Umbilical cord (tissue), 2 donors: ENCODE measurements around the gene RAB21. TPM values are rescaled to one million over a fixed set of nuclear protein-coding genes. Genes with fewer than 3 reads are reported as not detected.
"Not testable (repeated sequence)": the region's sequence is repeated elsewhere in the genome, so short reads cannot be mapped to it uniquely, and the experiment has no call there.

Experiments
- DNase-seq: peaks from one replicate; pipeline ENCODE4 v3.0.0-alpha.2; 2015; ENCODE audit warnings: low spot score
- total RNA-seq: library from RNA; depleted of rRNA; stranded (reverse); fragments of >200 nt; gene quantifications from one replicate; pipeline ENCODE4 v1.2.3, GENCODE V29; 2014; ENCODE audit warnings: low replicate concordance; ENCODE audit not compliant: insufficient read depth

RAB21 gene
- total RNA-seq, 1 donor from 2014 or later: 17.1 TPM

DNA sequence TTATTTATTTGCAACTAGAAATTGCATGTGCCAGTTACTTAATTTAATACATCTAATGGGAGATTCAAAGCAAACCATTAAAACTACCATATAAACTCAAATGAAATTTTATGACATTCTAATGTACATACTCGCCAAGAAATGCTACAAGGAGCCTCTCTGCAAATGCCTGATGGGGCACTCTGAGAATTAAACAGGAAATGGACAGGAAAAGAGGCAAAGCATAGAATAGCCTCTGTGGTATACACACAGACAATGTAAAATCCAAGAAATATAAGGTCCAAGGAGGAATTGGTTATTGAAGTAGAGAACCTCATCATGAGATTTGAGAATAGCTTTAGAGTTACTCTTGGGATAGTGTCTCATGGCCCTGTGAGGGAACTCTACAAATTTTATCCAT lies 41.2 kb downstream of the RAB21 start:
- DNase-seq: no peak

DNA sequence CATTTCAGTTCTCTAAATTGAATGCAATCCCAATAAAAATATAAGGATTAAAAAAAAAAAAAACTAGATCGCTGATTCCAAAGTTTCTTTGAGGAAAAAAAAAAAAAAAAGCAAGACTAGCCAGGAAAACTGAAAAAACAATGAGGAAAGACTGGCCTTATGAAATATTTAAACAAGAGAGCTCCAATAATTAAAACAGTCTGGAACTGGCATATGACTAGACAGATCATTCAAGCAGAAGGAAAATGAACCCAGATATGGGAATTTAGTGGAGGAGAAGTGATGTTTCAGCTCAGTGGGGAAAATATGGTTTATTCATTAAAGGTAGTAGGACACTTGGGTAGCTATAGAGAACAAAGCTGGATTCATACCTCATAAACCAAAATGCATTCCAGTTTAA lies 42.9 kb downstream of the RAB21 start:
- no peak for DNase-seq

- DNase-seq: peak; percentile 31
Observed at GRCh38 chr12:71799106-71799505, 44.4 kb downstream of the RAB21 start.

DNA sequence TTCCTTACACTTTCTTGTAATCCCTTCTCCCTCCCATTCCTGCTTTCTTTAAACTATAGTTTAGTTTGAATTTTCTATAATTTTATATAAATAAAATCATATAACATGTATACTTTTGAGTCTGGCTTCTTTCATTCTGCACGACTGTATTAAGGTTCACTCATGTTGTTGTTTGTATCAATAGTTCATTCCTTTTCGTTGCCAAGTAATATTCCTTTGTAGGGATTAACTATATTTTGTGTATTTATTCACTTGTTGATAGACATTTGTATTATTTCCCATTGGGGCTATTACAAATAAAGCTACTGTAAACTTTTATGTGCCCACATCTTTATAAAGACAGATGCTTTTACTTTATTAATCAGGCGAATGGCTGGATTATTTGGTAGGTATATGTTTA lies 45.5 kb downstream of the RAB21 start:
- DNase-seq: no peak

DNA sequence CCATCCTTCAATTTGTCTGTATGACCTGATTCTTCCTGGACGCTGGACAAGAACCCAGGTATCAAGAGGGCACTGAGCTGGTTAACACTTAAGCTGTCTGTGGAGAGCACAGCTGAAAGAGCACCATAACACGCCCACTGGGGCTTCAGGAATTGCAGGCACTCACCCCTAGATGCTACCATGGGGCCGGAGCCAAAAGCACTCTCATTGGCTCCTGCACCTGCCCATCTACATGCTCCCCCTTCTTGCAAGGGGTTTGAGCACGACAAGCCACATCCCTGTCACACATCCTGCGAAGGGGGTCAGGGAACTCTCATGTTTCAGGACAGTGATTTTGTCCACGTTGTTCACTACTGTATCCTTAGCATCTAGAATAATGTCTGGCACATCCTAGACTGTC lies 49.8 kb downstream of the RAB21 start:
- DNase-seq: no peak

- DNase-seq: no peak
Observed at GRCh38 chr12:71810921-71811320, 56.3 kb downstream of the RAB21 start.

GRCh38 chr12:71815242-71815641 lies 60.6 kb downstream of the RAB21 start:
- DNase-seq: not testable (repeated sequence)

GRCh38 chr12:71822088-71822487 lies 67.4 kb downstream of the RAB21 start:
- not testable (repeated sequence) for DNase-seq

DNA sequence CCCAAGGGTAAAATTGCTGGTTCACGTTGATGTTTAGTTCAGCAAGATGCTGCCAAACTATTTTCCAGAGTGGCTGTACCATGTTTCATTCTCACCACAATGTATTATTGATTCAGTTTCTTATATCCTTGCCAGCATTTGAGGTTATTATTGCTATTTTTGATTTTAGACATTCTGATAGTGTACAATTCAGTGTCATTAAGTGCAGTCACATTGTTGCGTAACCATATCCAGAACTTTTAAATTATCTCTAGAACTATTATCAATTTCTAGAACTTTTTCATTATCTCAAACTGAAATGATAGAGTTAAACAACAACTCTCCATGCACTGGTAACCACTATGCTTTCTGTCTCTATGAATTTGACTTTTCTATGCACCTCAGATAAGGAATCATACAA lies 74.2 kb downstream of the RAB21 start:
- no peak for DNase-seq

GRCh38 chr12:71837356-71837755 lies 82.7 kb downstream of the RAB21 start:
- DNase-seq: no peak

DNA sequence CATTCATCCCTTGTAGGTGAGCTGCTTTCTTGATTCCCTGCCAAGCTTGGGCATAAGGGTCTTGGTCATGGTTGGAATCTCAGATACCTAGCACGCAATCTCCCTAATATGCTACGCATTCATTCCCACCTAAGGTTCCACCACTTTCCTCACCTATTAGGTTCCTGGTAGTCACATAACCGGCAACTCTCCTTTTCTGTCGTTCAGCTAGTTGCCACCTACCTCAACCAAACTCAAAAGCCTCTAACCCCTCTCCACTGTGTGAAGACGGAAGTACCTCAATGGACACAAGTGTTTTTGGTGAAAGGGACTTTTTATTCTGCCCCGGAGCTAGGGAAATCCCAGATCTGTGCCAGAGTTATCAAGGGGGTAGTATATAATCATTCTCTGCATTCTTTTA lies 83.6 kb downstream of the RAB21 start:
- DNase-seq: no peak

- DNase-seq: no peak
Observed at GRCh38 chr12:71838676-71839075, 84.0 kb downstream of the RAB21 start.

DNA sequence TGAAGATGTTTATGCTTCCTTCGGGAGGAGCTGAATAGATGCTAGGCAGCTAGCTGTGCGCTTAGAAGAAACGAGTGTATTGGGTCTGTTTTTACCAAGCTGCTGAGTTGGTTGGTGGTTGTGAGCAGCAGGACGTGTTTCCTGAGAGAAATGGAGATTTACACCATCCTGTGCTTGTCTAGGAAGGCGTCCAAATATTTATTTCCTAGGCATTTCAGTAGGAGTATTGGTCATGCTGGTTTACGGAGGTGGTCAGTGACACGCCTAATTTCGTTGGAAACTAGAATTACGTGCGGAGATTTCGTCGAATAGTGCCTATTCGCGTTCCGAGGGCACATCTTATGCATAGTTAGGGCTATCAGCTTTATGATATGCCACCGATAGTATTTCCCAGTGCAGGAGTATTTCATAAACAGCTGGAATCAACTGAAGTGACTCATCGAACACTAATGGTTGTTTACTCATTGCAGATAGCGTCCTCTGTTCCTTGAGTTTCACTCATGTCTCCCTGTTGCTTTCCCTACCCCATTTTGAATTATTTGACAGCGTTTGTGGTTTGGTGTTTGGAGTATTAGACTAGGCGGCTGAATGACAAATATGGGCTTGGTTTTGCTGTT lies 85.7 kb downstream of the RAB21 start:
- peak; percentile 47 for DNase-seq

- DNase-seq: peak; percentile 29
Observed at GRCh38 chr12:71846322-71846940, 91.8 kb downstream of the RAB21 start.

DNA sequence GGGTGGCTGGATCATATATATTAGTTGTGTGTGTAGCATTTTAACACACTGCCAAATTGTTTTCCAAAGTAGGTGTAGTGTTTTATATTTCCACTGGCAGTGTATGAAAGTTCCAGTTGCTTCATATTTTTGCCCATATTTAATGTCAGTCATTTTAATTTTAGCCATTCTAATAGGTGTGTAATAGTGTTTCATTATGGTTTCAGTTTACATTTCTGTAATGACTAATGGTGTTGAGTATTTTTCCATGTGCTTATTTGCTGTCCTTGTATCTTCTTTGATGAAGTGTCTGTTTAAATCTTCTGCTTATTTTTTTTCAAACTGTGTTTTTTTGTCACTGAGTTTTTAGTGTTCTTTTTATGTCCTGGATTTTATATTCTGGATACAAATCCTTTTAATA lies 93.5 kb downstream of the RAB21 start:
- no peak for DNase-seq

GRCh38 chr12:71849109-71849851 lies 94.6 kb downstream of the RAB21 start:
- no peak for DNase-seq

Other genes with a start within 250 kb of the RAB21 start
- gene ZFC3H1, start 91.0 kb upstream of the RAB21 start, total RNA-seq: 55.6 TPM
- gene THAP2, start 90.6 kb upstream of the RAB21 start, total RNA-seq: 7.2 TPM
- 52.2 TPM for gene TMEM19, start 68.8 kb upstream of the RAB21 start, total RNA-seq
- 38.5 TPM for gene TBC1D15, start 84.9 kb downstream of the RAB21 start, total RNA-seq
- 3.9 TPM for gene TPH2, start 184.0 kb downstream of the RAB21 start, total RNA-seq